ENCODE data around the gene RUSC2.
"Not testable (repeated sequence)": the region's sequence is repeated elsewhere in the genome, so short reads cannot be mapped to it uniquely, and the experiment has no call there.

Gene RUSC2

GRCh38 chr9:35478871-35479270 is 11.0 kb upstream of the RUSC2 start:
- Histone ChIP-seq H3K27me3 (ENCODE audit: control insufficient read depth, insufficient read depth, low read length) (no peaks in the 10 kb centered on the region), H3K4me3 (ENCODE audit: low read length) (no peak overlapping the region), H3K4me1 (ENCODE audit: control insufficient read depth, insufficient read depth, low read length) (no peaks in the 10 kb centered on the region), H3K9me3 (ENCODE audit: control insufficient read depth, low read length) (no peaks in the 10 kb centered on the region), H3K9ac (ENCODE audit: low read length) (no peak overlapping the region), H3K36me3 (ENCODE audit: control insufficient read depth, insufficient read depth, low read length) (no peaks in the 10 kb centered on the region)

- H3K4me3 ChIP-seq (ENCODE audit: low read length): no peak overlapping the region
- no peak overlapping the region for H3K9ac ChIP-seq (ENCODE audit: low read length)
These were observed 8.4 kb upstream of the RUSC2 start for GRCh38 chr9:35481347-35481975.

GRCh38 chr9:35482071-35482470 is 7.8 kb upstream of the RUSC2 start:
- Histone ChIP-seq H3K4me3 (ENCODE audit: low read length) (no peak overlapping the region), H3K36me3 (ENCODE audit: control insufficient read depth, insufficient read depth, low read length) (no peaks in the 10 kb centered on the region), H3K9ac (ENCODE audit: low read length) (no peak overlapping the region), H3K27me3 (ENCODE audit: control insufficient read depth, insufficient read depth, low read length) (no peaks in the 10 kb centered on the region), H3K4me1 (ENCODE audit: control insufficient read depth, insufficient read depth, low read length) (no peaks in the 10 kb centered on the region), H3K9me3 (ENCODE audit: control insufficient read depth, low read length) (no peaks in the 10 kb centered on the region)

More at GRCh38 chr9:35481347-35481975, 8.4 kb upstream of the RUSC2 start:
- H3K9me3 ChIP-seq (ENCODE audit: control insufficient read depth, low read length): no peaks in the 10 kb centered on the region
- H3K4me1 ChIP-seq (ENCODE audit: control insufficient read depth, insufficient read depth, low read length): no peaks in the 10 kb centered on the region
- no peaks in the 10 kb centered on the region for H3K27me3 ChIP-seq (ENCODE audit: control insufficient read depth, insufficient read depth, low read length)
- no peaks in the 10 kb centered on the region for H3K36me3 ChIP-seq (ENCODE audit: control insufficient read depth, insufficient read depth, low read length)

DNA sequence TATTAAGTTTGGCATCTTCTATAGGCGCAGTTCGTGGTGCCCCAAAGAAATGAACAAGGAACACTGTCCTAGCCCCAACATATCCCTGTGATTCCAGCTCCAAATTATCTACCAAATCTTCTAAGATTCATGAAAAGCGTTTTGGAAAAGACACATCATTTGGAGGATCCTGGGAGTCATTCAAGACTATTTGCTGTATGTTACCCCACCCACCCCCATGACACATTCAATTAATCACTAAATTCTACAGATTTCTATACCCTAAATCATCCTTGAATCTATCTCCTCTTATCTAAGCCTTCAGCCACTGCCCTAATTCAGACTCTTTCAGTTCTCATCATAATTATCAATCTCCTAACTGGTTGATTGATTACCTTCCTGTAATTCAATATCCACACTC is 5.5 kb upstream of the RUSC2 start:
- Histone ChIP-seq H3K9ac (ENCODE audit: low read length) (no peak overlapping the region), H3K4me3 (ENCODE audit: low read length) (no peak overlapping the region), H3K9me3 (ENCODE audit: control insufficient read depth, low read length) (no peaks in the 10 kb centered on the region), H3K4me1 (ENCODE audit: control insufficient read depth, insufficient read depth, low read length) (peaks cover 10% of the 10 kb centered on the region), H3K36me3 (ENCODE audit: control insufficient read depth, insufficient read depth, low read length) (no peaks in the 10 kb centered on the region), H3K27me3 (ENCODE audit: control insufficient read depth, insufficient read depth, low read length) (no peaks in the 10 kb centered on the region)

DNA sequence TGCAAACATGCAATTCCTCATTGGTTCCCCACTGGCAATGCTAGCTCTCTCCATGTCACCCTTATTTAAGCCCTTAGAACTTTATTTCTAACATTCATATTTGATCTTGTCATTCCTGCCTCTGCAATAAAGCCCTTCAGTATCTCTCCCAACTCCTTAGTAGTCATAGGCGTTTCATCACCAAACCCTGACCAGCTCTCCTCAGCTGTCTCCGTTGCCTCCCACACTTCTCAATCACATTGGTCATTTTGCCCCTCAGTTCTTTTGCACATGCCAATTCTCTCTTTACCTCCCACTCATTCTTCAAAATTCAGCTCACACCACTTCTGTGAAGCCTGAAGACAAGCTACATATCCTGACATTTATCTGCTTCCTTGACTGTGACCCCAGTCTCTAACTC is 2.8 kb upstream of the RUSC2 start:
- H3K4me3 ChIP-seq (ENCODE audit: low read length): no peak overlapping the region
- peaks cover 12% of the 10 kb centered on the region for H3K4me1 ChIP-seq (ENCODE audit: control insufficient read depth, insufficient read depth, low read length)
- no peaks in the 10 kb centered on the region for H3K9me3 ChIP-seq (ENCODE audit: control insufficient read depth, low read length)
- H3K36me3 ChIP-seq (ENCODE audit: control insufficient read depth, insufficient read depth, low read length): no peaks in the 10 kb centered on the region
- H3K27me3 ChIP-seq (ENCODE audit: control insufficient read depth, insufficient read depth, low read length): no peaks in the 10 kb centered on the region
- H3K9ac ChIP-seq (ENCODE audit: low read length): no peak overlapping the region

GRCh38 chr9:35488021-35488420 is 1.9 kb upstream of the RUSC2 start:
- Histone ChIP-seq H3K36me3 (ENCODE audit: control insufficient read depth, insufficient read depth, low read length) (no peaks in the 10 kb centered on the region), H3K4me1 (ENCODE audit: control insufficient read depth, insufficient read depth, low read length) (peaks cover 12% of the 10 kb centered on the region), H3K9ac (ENCODE audit: low read length) (no peak overlapping the region), H3K4me3 (ENCODE audit: low read length) (no peak overlapping the region), H3K9me3 (ENCODE audit: control insufficient read depth, low read length) (no peaks in the 10 kb centered on the region), H3K27me3 (ENCODE audit: control insufficient read depth, insufficient read depth, low read length) (no peaks in the 10 kb centered on the region)

GRCh38 chr9:35488566-35489312 is 1.2 kb upstream of the RUSC2 start:
- no peaks in the 10 kb centered on the region for H3K9me3 ChIP-seq (ENCODE audit: control insufficient read depth, low read length)
- peaks cover 12% of the 10 kb centered on the region for H3K4me1 ChIP-seq (ENCODE audit: control insufficient read depth, insufficient read depth, low read length)
- no peaks in the 10 kb centered on the region for H3K36me3 ChIP-seq (ENCODE audit: control insufficient read depth, insufficient read depth, low read length)
- H3K27me3 ChIP-seq (ENCODE audit: control insufficient read depth, insufficient read depth, low read length): no peaks in the 10 kb centered on the region
- no peak overlapping the region for H3K4me3 ChIP-seq (ENCODE audit: low read length)
- H3K9ac ChIP-seq (ENCODE audit: low read length): no peak overlapping the region

DNA sequence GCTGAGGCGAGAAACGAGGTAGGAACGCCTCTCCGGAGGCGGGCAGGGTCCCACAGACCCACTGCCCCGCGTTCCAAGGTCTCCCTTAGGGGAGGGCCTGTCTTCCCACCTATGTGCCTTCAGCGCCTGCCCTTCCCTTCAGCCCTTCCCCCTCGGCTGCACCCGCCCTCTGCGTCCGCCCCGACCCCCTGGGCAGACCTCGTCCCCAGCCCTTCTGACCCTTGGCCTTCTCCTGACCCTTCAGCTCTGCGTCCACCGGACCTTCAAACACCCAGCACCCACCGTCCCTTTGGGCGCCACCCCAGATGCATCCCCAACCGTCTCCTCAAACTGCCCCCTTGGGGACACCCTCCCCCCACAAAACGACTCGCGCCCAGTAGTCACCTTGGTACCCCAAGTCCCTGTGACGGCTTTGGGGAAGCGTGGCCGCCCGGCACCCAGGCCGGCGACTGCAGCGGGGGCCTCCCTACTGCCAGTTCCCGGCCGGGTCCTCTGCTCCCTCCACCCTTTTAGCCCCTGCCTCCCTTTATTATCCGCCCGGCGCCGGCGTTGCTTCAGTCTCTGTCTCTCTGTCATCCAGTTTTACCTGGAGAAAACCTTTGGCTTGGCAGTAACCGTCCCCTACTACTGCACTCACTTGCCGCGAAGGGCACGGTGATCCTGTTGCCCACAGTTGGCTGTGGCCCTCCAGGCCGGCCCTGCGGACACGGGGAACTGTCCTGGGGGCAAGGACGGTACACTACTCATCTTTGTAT is 421 bp downstream of the RUSC2 start:
- Histone ChIP-seq H3K4me3 (ENCODE audit: low read length) (peak overlapping the region; percentile 89), H3K9me3 (ENCODE audit: control insufficient read depth, low read length) (no peaks in the 10 kb centered on the region), H3K4me1 (ENCODE audit: control insufficient read depth, insufficient read depth, low read length) (peaks cover 12% of the 10 kb centered on the region), H3K36me3 (ENCODE audit: control insufficient read depth, insufficient read depth, low read length) (no peaks in the 10 kb centered on the region), H3K9ac (ENCODE audit: low read length) (peak overlapping the region; percentile 91), H3K27me3 (ENCODE audit: control insufficient read depth, insufficient read depth, low read length) (no peaks in the 10 kb centered on the region)

DNA sequence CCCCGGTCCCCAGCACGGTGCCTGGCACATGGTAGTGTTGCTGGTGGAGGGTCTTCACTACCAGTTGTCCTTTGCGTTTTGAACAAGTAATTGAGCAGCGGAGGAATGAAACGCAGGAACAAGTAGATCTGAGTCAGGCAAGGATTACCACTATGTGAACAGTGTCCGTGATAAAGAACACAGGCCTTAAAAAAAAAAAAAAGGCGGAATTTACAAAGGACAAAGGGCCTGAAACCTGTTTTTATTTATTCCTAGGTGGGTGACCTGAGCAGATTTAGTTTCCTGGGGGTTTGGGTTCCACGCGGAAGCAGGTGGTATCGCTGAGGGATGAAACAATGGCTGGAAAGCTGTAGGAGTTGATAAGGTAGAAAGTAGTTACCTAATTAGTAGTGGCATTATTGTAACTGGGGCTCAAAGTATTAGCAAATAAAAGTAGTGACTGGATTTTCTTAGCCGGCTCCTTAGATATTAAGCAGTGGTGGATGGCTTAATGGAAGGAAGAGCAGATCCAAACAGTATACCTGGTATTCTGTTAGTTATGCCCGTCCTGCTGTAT is 1.1 kb downstream of the RUSC2 start:
- Histone ChIP-seq H3K4me1 (ENCODE audit: control insufficient read depth, insufficient read depth, low read length) (peaks cover 12% of the 10 kb centered on the region), H3K27me3 (ENCODE audit: control insufficient read depth, insufficient read depth, low read length) (no peaks in the 10 kb centered on the region), H3K9me3 (ENCODE audit: control insufficient read depth, low read length) (no peaks in the 10 kb centered on the region), H3K4me3 (ENCODE audit: low read length) (peak overlapping the region; percentile 89), H3K9ac (ENCODE audit: low read length) (peak overlapping the region; percentile 91), H3K36me3 (ENCODE audit: control insufficient read depth, insufficient read depth, low read length) (no peaks in the 10 kb centered on the region)

- not testable (repeated sequence) for H3K36me3 ChIP-seq (ENCODE audit: control insufficient read depth, insufficient read depth, low read length); H3K4me3 ChIP-seq (ENCODE audit: low read length); H3K9me3 ChIP-seq (ENCODE audit: control insufficient read depth, low read length); H3K27me3 ChIP-seq (ENCODE audit: control insufficient read depth, insufficient read depth, low read length); H3K9ac ChIP-seq (ENCODE audit: low read length)
- peaks cover 12% of the 10 kb centered on the region for H3K4me1 ChIP-seq (ENCODE audit: control insufficient read depth, insufficient read depth, low read length)
These were observed 3.2 kb downstream of the RUSC2 start for GRCh38 chr9:35493119-35493518.

DNA sequence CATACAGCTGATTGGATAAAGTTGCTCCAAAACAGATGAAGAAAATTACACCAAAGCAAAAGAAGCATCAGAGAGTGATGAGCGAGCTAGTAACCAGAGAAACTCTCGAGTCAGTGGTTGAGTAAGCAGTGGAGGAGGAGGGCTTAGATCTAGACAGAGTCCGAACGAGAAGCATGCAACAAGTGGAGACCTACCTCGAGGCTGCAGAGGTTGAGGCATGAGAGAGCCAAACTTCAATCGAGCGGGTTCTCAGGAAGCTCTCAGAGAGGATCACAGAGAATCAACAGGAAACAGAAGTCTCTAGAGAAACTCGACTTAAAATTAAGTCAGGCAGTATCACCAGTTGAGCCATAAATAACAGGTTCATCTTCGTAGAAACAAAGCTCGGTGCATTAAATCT is 6.1 kb downstream of the RUSC2 start:
- H3K4me1 ChIP-seq (ENCODE audit: control insufficient read depth, insufficient read depth, low read length): no peaks in the 10 kb centered on the region
- no peaks in the 10 kb centered on the region for H3K27me3 ChIP-seq (ENCODE audit: control insufficient read depth, insufficient read depth, low read length)
- no peak overlapping the region for H3K4me3 ChIP-seq (ENCODE audit: low read length)

DNA sequence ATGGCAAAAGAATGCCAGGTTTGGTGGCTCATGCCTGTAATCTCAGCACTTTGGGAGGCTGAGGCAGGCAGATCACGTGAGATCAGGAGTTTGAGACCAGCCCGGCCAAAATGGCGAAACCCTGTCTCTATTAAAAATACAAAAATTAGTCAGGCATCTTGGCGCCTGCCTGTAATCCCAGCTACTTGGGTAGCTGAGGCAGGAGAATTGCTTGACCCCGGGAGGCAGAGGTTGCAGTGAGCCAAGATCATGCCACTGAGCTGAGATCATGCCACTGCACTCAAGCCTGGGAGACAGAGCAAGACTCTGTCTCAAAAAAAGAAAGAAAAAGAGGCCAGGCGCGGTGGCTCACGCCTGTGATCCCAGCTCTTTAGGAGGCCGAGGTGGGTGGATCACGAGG is 8.3 kb downstream of the RUSC2 start:
- not testable (repeated sequence) for H3K4me1 ChIP-seq (ENCODE audit: control insufficient read depth, insufficient read depth, low read length); H3K4me3 ChIP-seq (ENCODE audit: low read length); H3K9ac ChIP-seq (ENCODE audit: low read length); H3K36me3 ChIP-seq (ENCODE audit: control insufficient read depth, insufficient read depth, low read length); H3K9me3 ChIP-seq (ENCODE audit: control insufficient read depth, low read length); H3K27me3 ChIP-seq (ENCODE audit: control insufficient read depth, insufficient read depth, low read length)

More for the DNA sequence above, 6.1 kb downstream of the RUSC2 start:
- Histone ChIP-seq H3K9ac (ENCODE audit: low read length) (no peak overlapping the region), H3K9me3 (ENCODE audit: control insufficient read depth, low read length) (no peaks in the 10 kb centered on the region), H3K36me3 (ENCODE audit: control insufficient read depth, insufficient read depth, low read length) (no peaks in the 10 kb centered on the region)

All from mucosa of stomach (tissue), 1 donor.